Stimulated activated CD4-positive, alpha-beta T cell treated with anti-CD3 and anti-CD28 coated beads, Interleukin-2, amount 100 ng/mL, for 4 hours (primary cell): ENCODE measurements around the gene CD6.
"Not testable (repeated sequence)": the region's sequence is repeated elsewhere in the genome, so short reads cannot be mapped to it uniquely, and the experiment has no call there.

Experiments
- DNase-seq: peaks from one replicate; pipeline ENCODE4 v3.0.0-alpha.2; 2020; ENCODE audit warnings: low read depth

Gene CD6

GRCh38 chr11:60951904-60952741, 19.4 kb upstream of the CD6 start, which contains the start of gene SLC15A3:
Gene SLC15A3 (minus strand): TSS chr11:60952176. CDS start chr11:60951551, 625 bp downstream.
- DNase-seq: no peak

DNA sequence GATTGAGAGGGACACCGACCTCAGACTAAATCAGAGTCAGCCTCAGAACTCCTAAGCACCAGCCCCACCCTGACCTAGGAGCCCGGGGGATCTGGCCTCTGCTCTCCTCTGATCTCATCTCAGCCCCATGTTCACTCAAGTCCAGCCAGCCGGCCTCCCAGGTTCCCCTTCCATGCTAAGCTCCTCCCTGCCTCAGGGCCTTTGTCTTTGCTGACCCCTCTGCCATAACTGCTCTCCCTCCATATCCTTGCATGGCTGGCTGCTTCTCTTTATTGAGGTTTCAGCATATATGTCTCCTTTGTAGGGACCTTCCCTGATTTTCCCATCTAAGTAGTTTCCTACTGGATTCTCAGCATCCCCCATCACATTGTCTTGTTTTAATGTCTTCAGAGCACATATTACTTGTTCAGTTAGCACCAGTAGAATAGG, 18.7 kb upstream of the CD6 start:
- no peak for DNase-seq

DNA sequence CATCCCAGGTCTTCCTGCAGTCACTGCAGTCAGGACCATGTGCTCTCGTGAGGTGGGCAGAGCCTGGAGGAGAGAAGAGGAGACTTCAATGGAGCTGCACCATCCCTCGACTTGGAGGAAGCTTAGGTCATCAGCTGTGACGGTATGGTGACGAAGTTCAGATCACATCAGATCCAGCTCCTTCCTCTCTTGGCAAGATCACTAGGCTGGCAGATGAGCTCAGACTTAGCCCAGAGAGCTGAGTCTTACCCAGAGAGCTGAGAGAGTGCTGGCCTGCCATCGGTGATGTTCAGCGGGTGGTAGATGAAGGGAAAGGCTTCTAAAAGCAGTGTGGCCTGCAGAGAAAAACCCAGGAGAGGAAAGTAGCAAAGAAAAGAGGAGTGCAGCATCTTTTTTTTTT, 17.7 kb upstream of the CD6 start:
- no peak for DNase-seq

DNA sequence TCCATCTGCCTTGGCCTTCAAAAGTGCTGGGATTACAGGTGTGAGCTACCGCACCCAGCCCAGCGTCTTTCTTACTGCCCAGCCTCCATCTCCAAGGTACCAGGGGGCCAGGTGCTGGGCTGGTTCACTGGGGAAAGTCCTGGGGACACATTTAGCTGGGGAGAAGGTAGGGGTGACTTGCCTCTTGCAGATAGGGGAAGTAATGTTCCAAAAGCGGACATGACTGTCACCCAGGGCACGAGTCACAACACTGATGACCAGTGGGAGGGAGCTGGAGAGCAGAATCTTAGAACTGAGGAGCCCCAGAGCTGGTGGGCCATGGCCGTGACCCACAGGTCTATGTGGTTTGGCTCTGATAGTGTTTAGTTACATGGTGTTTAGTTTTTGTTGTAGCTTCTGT, 17.1 kb upstream of the CD6 start:
- no peak for DNase-seq

GRCh38 chr11:60955571-60955970, 15.9 kb upstream of the CD6 start:
- DNase-seq: no peak

DNA sequence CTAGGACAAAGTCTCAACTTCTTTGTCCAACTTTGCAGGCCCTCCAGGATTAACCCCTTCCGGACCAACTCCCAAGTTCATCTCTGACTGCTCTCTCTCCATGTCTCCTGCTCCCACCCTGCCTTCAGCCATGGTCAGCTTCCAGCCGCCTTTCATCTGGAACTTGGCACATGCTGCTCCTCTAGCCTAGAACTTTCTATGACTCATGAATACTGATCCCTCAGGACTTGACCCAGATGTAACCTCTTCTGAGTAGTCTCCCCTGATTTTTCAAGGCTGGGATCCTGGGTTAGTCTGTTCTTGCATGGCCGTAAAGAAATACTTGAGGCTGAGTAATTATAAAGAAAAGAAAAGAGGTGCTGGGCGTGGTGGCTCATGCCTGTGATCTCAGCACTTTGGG, 14.3 kb upstream of the CD6 start:
- DNase-seq: no peak

DNA sequence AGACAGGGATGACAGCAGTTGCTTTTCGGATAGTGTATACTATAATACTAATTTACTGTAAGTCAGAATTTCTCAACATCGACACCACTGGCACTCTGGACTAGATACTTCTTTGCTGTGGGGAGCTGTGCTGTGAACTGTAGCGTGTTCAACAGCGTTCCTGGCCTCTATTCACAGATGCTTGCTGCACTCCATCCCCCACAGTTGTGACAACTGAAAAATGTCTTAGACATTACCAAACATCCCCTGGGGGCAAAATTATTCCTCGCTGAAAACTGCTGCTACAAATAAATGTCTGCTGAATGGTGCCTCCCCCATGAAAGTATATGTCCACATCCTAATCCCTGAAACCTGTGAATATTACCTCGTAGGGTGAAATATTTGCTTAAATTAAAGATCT, 12.0 kb upstream of the CD6 start:
- no peak for DNase-seq

GRCh38 chr11:60960405-60960804, 11.1 kb upstream of the CD6 start:
- no peak for DNase-seq

DNA sequence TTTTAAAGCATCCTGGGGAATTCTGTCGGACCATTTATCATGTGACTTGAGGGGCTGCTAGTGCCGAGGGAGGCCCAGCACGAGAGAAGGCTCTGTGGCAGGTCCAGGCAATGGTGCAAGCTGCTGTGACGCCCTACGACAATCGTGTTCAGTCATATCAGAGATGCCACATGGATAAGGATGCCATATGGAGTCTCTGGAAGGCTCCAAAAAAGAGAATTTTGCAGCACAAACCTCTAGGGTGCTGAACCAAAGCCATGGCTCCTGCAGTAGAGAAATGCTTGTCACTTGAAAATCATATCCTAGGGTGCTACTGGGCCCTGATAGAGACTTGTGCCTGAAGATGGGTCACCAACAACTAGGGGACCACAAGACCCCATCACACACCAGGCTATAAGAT, 6.7 kb upstream of the CD6 start:
- no peak for DNase-seq

DNA sequence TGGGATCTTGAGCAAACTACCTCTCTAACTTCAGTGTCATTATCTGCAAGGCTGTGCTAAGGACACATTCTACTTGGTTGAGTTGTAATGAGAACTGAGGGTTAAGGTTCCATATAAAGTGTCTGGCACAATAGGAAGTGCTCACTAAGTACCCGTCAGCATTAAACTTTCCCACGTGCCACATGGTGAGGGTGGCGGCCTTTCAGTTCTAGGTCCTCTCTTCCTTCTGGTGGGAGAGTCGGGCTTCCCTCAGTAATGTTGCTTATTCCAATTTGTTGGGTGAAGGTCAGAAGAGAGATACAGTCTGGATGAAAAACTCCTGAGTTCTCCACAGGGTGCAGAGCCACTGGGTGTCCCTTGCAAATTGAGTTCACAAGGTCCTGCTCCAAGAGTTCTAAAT, 4.6 kb upstream of the CD6 start:
- DNase-seq: no peak

DNA sequence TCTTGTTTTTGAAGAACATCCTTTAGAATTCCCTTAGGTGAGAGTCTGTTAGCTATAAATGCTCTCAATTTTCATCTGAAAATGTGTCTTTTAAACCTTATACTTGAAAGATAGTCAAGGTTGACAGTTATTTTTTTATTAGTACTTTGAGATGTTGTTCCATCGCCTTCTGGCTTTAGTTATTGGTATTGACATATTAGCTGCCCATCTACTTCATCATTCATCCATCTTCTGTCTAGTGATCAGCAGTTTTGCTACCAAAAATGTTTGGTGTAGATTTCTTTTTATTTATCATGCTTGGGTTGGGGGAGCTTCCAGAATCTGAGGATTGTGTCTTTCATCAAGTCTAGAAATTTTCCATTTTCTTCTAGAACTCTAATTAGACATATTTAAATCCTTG, 3.3 kb upstream of the CD6 start:
- no peak for DNase-seq

- peak; percentile 71 for DNase-seq
Observed at GRCh38 chr11:60970369-60970774, 1.1 kb upstream of the CD6 start.

GRCh38 chr11:60970890-60971289, 590 bp upstream of the CD6 start:
- DNase-seq: no peak

- no peak for DNase-seq
Observed at GRCh38 chr11:60972182-60973030, 926 bp downstream of the CD6 start.

- no peak for DNase-seq
Observed at GRCh38 chr11:60973699-60974098, 2.2 kb downstream of the CD6 start.

DNA sequence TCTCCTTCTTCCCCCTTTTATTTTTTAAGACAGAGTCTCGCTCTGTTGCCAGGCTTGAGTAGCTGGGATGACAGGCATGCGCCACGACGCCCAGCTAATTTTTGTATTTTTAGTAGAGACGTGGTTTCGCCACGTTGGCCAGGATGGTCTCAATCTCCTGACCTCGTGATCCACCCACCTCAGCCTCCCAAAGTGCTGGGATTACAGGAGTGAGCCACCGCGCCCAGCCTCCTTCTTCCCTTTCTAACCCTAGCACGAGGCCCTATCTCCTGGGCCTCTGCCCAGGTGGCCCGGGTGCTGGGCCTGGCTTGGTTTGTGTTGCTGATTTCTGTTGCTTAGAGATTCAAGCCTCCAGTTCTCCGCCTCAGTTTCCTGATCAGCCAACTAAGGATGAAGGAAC, 2.8 kb downstream of the CD6 start:
- not testable (repeated sequence) for DNase-seq

DNA sequence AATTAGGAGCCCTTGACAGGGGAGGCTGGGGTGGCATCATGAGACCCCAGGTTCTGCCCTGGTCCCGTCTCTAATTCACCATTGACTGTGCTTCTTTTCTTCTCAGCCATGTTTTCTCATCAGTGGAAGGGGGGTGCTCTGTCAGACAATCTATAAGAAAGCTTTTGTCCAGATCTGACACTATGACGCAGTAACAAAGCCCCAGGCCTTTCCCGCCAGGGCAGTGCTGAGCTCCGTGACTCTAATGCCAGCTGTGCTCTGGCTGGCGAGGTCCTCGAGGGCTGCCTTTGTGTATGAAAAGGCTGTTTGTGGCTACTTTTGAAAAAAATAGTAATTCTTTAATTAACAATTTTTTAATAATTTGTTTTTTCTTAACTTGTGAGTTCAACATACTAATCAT, 3.2 kb downstream of the CD6 start:
- DNase-seq: no peak

DNA sequence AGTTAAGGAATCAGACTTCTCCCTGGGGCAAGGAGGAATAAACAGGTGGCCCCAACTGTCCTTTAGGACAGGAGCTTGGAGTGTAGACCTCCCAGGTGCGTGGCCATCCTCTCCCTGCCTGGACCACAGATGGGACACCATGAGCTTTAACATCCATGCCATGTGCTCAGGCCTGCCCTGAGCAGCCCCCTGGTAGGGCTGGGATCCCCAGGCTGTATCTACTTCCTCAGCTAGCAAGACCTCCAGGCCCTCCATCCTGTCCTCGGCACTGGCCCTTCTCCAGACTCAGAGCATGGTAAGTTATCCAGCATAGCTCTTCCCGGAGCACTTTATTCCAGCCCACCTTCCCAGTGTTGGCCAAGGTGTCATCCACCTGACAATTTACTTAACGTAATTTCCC, 5.7 kb downstream of the CD6 start:
- DNase-seq: no peak

DNA sequence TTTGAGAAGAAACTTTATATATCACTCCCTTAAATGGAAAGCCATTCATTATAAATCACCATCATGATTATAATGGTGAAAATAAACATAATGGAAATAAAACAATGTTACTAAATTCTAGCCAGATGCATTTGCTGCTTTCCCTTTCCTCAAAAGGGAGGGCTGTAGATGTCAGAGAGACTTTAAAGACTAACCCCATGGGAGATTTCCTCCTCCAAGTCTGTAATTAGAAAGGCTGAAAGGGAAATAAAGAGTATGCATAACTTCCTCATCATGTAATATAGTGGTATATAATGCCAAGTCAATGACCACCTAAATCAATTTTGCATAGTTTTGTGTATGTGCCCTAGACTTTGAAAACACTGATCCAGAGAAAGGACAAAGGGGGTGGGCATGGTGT, 6.4 kb downstream of the CD6 start:
- DNase-seq: no peak

DNA sequence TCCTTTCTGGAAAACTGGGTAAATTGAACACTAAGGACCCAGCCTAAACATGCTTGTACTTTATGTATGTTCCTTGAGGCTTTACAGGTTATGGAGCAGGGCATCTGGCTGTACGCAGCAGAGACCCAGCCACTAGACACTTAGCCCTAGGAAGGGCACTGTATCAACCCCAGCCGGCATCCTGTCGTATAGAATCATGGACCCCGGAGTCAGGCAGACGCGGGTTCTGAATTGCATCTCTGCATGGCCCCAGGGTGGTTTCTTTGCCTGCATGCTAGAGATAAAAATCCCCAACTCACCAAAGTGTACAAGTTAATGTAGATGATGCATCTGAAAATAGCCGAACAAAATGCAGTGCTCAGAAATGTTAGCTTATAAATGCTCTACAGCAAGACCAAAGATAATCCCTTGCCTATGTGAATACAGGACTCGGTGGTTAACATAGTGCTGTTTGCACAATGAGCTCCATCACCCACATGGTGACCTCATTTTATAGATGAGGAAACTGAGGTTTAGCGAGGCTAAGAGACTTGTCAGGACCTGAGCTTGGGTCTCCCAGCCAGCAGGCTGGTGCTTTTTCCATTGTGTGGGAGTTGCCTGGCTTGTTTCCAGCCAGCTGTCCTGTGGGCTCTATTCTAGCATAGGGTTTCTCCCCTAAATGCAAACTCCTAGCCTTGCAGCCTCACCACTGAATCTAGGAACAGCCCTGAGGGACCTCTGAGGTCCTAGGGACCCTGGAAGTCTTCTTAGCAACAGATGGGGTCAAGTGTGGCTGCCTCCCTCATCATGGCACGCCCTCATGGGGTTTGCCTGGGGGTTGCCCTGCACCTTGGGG, 7.3 kb downstream of the CD6 start:
- DNase-seq: peak; percentile 46

DNA sequence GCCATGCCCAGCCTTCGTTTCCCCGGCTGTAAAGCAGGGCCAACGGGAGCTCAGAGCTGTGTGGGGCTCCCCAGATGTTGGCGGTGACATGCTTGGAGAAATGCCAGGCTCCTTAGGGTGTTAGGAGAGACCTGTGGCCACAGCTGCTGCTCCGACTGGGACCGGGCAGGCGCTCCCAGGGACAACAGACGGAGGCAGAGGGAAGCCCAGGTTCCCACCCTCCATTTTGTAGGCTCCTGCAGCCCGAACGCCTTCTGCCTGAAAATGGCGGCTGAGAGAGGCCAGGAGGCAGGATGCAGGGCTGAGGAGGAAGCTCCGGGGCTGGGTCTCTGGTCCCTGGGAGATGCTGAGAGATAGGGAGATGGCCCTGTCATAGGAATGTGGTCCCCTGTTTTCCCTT, 10.0 kb downstream of the CD6 start:
- DNase-seq: no peak

GRCh38 chr11:60982184-60982583, 10.7 kb downstream of the CD6 start:
- DNase-seq: no peak
